ENCODE results near the gene IL1F10.

The IL1F10 gene

GRCh38 chr2:113098041-113098440 is 30.3 kb downstream of the IL1F10 start:
- no peak for DNase-seq (ENCODE audit: low read depth, low spot score)
- TF ChIP-seq CTCF (IDR thresholded peaks at IDR 0.05; ENCODE audit: insufficient read depth, low read length, missing control alignments) = no peak
- H3K4me3 ChIP-seq (ENCODE audit: low read depth, low read length) = no peak overlapping the region
- ChIA-PET CTCF (interaction anchor here (1.0 kb wide), 1 partner anchor 42 kb away, joined by 3 read pairs; no protein-coding TSS in a partner anchor), POLR2A (no interaction called here)

GRCh38 chr2:113098532-113098931 is 30.8 kb downstream of the IL1F10 start:
- no peak for TF ChIP-seq CTCF (IDR thresholded peaks at IDR 0.05; ENCODE audit: insufficient read depth, low read length, missing control alignments)
- ChIA-PET CTCF (no interaction called here), POLR2A (no interaction called here)
- no peak for DNase-seq (ENCODE audit: low read depth, low spot score)
- H3K4me3 ChIP-seq (ENCODE audit: low read depth, low read length) = no peak overlapping the region

- CTCF ChIA-PET = interaction anchor here (0.9 to 1.4 kb wide), 2 partner anchors 14 to 36 kb away, joined by 4 to 6 read pairs; no protein-coding TSS in a partner anchor
- TF ChIP-seq CTCF (IDR thresholded peaks at IDR 0.05; ENCODE audit: insufficient read depth, low read length, missing control alignments) = no peak
- POLR2A ChIA-PET = no interaction called here
- H3K4me3 ChIP-seq (ENCODE audit: low read depth, low read length) = no peak overlapping the region
- DNase-seq (ENCODE audit: low read depth, low spot score) = no peak
These were observed 34.4 kb downstream of the IL1F10 start for GRCh38 chr2:113102133-113102532.

GRCh38 chr2:113103277-113103676 is 35.5 kb downstream of the IL1F10 start:
- CTCF ChIA-PET = no interaction called here
- POLR2A ChIA-PET = no interaction called here
- no peak for DNase-seq (ENCODE audit: low read depth, low spot score)
- H3K4me3 ChIP-seq (ENCODE audit: low read depth, low read length) = no peak overlapping the region
- no peak for TF ChIP-seq CTCF (IDR thresholded peaks at IDR 0.05; ENCODE audit: insufficient read depth, low read length, missing control alignments)

- POLR2A ChIA-PET = no interaction called here
- no peak overlapping the region for H3K4me3 ChIP-seq (ENCODE audit: low read depth, low read length)
- DNase-seq (ENCODE audit: low read depth, low spot score) = no peak
- CTCF ChIA-PET = interaction anchor here (1.4 to 1.5 kb wide), 2 partner anchors 19 to 286 kb away, joined by 5 to 6 read pairs; no protein-coding TSS in a partner anchor
- TF ChIP-seq CTCF (IDR thresholded peaks at IDR 0.05; ENCODE audit: insufficient read depth, low read length, missing control alignments) = no peak
These were observed 36.4 kb downstream of the IL1F10 start for GRCh38 chr2:113104054-113104611.

- CTCF ChIA-PET = interaction anchor here (1.4 to 1.5 kb wide), 2 partner anchors 20 to 285 kb away, joined by 5 to 6 read pairs; no protein-coding TSS in a partner anchor
- no peak for TF ChIP-seq CTCF (IDR thresholded peaks at IDR 0.05; ENCODE audit: insufficient read depth, low read length, missing control alignments)
- no peak overlapping the region for H3K4me3 ChIP-seq (ENCODE audit: low read depth, low read length)
- POLR2A ChIA-PET = no interaction called here
- no peak for DNase-seq (ENCODE audit: low read depth, low spot score)
These were observed 37.4 kb downstream of the IL1F10 start for GRCh38 chr2:113105047-113105785.

Data from AG04449 (cell line).